GDM1 (cell line): ENCODE results near the gene PTDSS2.
"Not testable (repeated sequence)": the region's sequence is repeated elsewhere in the genome, so short reads cannot be mapped to it uniquely, and the experiment has no call there.

ENCODE experiments used
- DNase-seq: peaks from one replicate; lab custom pipeline; 2025; lab: John Stamatoyannopoulos, UW

Gene PTDSS2

GRCh38 chr11:413120-414081, 36.7 kb upstream of the PTDSS2 start:
- DNase-seq: no peak

- no peak for DNase-seq
These were observed 35.7 kb upstream of the PTDSS2 start for GRCh38 chr11:414318-414857.

DNA sequence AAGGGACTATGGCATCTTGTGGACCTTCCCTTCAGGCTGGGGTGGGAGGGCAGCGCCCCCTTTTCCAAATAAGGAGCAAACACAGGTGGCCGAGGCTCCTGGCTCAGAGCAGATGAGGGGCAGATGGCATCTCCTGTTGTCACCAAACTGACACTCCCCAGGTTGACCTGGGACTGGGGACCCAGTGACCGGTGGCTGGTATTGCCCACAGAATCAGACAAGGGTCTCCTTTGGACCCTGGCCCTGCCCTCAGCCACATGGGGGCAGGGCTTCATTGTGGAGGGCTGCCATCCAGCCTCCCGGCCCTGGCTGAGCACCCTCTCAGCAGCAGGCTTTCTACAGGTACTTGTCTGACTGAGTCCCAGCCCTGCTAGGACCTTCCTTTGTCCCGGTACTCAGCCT, 34.4 kb upstream of the PTDSS2 start:
- no peak for DNase-seq

DNA sequence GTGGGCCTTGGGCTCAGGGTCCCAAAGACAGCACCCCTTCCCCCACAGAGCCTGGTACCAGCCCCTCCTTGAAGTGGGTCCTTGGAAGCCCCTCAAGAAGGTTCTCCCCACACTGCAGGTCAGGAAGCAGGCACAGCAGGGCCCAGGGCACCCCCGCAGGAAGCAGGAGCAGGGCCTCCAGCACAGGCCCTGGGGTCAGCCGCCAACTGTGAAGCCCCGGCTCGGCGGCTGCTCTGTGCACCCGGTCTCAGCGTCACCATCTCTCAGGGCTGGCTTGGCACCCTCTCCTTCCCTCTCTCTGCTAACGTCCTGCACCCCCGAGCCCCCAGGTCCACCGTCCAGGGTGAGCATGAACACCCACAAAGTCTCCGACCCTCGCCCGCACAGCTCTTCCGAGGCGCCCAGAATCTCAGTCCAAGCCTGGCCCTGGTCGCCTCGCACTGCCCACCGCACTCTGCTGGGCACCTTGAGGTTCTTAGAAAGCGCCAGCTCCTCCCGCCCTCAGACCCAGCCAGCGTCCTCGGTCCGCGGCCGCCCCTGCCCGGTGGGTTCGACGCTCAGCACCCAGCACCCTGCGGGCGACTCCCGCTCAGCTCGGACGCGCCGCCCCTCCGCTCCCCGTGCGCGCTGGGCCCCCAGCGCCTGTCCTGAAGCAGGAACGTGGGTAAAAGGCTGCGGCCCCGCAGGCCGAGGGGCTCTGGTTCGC, 33.9 kb upstream of the PTDSS2 start:
- DNase-seq: no peak

DNA sequence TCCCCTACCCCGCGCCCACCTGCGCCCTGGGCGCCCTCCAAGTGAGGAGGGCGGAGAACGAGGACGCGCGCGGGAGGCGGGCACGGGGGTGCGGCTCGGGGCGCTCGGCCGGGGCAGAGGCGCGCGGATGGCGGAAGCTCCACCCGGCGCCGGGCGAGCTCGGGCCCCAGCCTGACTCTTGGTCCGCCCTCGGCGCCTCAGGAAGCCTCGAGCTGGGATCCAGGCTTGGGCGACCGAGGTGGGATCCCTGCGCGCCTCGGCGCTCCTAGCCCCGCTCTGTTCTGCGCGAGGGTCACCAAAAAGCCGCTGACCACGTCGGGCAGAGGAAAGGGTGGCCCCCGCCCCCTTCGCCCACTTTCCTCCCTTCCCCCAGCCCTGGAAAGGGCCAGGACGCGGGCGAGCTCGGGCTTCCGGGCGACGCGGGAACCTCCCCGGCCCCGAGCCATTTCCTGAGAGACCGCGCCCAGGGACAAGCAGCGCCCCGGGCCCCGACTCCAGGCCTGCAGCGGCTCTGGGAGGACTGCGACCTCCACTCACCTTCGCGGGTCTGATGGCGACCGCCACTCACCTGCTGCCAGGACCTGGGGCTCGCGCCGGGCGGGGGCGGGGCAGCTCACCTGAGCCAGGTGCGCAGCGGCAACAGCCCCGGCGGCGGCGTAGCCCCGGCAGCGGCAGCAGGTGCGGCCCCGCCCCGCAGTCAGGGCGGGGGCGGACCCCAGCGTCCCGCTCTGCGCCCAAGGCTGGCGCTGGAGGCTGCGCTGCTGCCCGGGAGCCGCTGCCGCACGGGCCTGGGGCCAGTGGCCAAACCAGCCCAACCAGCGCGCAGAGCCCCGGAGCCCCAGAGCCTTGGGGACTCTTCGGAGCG, 33.1 kb upstream of the PTDSS2 start:
- no peak for DNase-seq

- no peak for DNase-seq
These were observed 32.3 kb upstream of the PTDSS2 start for GRCh38 chr11:417652-418342.

GRCh38 chr11:418343-419247, 31.5 kb upstream of the PTDSS2 start:
- no peak for DNase-seq

DNA sequence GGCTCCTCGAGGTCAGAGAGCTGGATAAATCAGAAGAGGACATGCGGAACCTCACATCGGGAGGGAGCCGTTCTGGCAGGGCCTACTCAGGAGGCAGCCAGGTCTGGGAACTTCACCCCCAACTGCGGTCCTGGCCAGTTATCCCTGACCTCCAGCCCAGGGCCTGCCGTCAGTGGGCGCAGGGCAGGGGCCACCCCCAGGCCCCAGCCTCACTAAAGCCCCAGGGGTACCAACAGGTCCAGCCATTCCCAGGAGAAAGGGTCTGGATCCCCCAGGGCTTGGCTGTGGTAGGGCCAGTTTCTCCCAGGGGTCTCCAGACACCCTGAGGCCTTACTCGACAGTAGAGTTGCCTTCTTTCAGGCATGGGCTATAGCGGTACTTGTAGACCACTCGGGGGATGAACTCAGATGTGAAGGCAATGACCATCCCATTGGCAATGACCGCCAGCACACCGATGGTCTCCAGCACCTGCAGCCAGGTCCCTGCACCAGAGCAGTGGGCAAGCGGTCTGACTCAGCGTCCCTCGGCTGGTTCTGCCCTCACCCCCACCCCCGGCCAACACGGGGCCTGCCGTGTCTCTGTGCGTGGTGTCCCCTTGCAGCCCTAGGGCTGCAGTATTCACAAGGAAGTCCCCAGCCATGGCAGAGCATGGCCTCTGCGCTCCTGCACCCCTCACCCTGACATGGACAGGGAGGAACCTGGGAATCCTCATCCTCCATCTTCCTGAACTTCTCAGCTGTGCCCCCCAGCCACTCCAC, 30.7 kb upstream of the PTDSS2 start:
- no peak for DNase-seq

DNA sequence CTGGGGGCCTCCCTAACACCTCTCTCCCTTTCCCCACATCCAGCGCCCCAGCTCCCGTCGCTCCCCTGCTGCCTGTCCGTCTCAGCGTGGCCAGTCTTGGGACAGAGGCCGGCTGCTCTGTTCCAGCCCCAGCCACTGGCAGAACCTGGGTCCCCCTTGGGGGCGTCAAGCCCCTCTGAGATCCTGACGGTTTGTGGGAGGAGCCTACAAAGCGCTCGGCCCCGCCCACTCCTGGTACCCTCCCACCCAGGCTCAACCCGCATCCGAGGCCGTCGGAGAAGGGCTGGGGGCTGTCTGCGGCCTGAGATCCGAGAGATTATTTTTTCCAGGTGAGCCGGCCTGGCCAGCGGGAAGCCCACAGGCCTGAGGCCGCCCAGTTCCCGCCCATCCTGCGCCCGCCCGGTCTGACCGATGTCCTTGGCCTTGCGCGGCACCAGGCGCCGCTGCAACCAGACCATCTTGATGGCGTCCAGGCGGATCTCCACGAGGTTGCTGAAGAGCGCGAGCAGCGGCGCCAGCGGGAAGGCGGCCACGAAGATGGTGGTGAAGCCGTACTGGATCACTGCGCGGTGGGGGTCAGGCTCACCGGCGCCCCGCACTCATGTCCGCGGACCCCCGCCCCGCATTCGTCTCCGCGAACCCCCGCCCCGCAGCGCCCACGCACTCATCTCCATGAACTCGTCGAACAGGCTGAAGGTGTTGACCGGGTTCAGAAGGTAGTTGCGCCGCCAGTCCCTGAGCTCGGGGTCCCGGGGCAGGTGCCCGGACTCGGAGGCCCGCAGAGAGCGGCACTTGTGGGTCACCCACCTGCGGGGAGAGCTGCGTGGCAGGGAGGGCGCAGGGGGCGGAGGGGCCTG, 29.8 kb upstream of the PTDSS2 start:
- no peak for DNase-seq

- no peak for DNase-seq
These were observed 29.2 kb upstream of the PTDSS2 start for GRCh38 chr11:420911-421321.

DNA sequence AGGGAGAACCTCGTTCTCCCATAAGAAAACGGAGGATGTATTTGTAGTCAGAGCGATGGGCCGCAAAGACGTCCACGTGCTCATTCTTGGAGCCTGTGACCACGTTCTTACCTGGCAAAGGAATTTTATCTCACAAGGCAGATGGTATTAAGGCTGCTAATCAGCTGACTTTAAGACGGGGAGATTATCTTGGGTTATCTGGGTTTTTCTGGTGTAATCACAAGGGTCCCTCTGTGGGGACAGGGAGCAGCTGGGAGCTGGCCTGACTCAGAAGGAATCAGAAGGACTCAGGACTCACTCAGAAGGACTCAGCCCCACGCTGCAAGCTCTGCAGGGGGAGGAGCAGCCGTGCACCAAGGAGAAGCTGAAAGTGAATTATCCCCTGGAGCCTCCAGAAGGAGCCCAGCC, 27.8 kb upstream of the PTDSS2 start:
- no peak for DNase-seq

DNA sequence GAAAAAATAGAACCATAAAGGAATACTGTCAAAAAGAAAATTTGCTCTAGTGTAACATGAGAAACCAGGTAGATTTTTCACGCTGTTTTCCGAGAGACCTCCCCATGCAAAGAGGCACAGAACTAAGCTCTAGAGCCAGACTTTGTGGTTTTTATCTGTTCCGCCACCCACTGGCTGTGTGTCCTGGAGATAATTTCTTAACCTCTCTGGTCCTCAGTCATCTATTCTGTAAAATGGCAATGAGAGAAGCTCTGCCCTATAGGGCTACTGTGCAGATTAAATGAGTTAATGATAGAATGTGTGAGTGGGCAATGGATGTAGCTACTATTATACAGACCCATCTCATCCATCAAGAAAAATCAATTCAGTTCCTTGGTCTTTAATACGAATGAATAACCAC, 25.8 kb upstream of the PTDSS2 start:
- DNase-seq: no peak

GRCh38 chr11:424766-425165, 25.3 kb upstream of the PTDSS2 start:
- DNase-seq: not testable (repeated sequence)

DNA sequence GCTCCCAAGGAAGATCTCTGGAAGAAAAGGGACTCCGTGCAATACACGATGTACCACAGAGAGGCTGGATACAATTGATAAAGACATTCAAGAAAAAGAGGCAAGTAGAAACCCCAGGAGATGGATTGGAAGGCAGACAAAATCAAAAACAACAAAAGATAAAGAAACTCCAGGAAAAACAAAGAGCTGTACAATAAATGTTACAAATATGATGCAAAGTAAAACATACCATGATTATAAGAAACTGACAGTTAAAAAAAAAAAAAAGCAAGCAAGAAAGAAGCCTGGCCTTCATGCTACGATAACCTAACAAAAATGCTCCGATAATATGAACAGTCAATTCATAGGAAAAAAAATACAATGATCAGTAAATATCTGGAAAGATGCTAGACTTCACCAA, 24.8 kb upstream of the PTDSS2 start:
- no peak for DNase-seq

- no peak for DNase-seq
These were observed 23.2 kb upstream of the PTDSS2 start for GRCh38 chr11:426851-427250.

DNA sequence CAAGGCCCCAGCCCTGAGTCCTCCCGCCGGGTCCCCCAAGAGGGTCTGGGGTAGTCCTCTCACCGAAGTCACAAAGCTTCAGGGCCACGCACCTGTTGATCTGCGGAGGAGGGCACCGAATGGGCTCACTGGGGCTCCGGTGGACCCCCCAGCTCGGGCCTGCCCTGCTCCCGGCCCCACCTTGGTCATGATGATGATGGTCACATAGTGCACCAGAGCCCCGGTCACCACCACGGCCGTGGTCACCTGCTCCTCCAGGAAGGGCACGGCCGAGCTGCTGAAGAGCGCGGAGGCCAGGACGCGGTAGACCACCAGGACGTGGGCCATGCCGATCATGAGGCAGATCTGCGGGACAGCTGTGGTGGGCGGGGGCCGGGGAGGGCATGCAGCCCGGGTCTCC, 21.8 kb upstream of the PTDSS2 start:
- DNase-seq: no peak

DNA sequence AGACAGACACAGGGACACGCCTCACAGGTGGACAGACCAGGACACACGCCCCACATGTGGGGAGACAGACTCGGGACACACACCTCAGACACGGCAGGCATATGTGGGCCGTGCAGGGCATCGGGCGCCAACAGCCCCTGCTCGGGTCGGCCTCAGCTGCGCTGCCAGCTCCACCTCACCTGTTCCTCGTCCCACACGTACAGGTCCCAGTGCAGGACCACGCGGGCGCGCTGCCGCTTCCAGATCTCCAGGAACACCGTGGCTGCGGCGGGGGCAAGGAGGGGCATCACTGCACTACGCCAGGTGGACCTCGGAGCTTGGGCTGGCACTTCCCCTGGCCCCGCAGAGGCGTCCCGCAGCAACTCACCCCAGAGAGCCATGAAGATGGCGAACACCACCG, 20.7 kb upstream of the PTDSS2 start:
- DNase-seq: no peak

DNA sequence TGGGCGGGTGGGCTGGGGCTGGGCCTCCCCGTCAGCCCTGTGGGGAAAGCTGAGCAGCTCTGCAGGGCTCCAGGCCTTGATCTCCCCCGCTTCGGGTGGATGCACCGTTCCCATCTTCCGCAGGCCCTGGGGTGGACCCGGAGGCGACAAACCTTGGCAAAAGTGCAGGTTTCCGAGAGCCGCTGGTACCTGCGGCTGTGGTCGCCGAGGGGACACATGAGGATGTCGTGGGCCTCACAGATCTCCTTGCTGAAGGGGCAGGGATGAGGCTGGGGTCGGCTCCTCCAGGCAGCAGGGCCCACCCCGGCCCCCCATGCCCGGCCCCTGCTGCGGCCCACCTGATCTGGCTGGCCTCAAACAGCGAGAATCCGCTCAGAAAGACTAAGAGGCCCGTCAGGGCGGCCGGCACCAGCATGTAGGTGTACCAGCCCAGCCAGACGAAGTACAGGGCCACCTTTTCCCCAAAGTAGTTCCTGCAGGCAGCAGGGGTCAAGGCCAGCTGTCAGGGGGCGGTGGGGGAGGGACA, 20.1 kb upstream of the PTDSS2 start:
- no peak for DNase-seq
